GM19351 (cell line): ENCODE measurements around the gene RIOX2.
"Not testable (repeated sequence)": the region's sequence is repeated elsewhere in the genome, so short reads cannot be mapped to it uniquely, and the experiment has no call there.

ENCODE experiments used
- ATAC-seq: cut with Tn5 transposase; IDR thresholded peaks from one replicate; pipeline ENCODE4 v1.9.1; 2021; ENCODE audit warnings: mild to moderate bottlenecking, moderate library complexity; ENCODE audit not compliant: unreplicated experiment

Gene RIOX2

DNA sequence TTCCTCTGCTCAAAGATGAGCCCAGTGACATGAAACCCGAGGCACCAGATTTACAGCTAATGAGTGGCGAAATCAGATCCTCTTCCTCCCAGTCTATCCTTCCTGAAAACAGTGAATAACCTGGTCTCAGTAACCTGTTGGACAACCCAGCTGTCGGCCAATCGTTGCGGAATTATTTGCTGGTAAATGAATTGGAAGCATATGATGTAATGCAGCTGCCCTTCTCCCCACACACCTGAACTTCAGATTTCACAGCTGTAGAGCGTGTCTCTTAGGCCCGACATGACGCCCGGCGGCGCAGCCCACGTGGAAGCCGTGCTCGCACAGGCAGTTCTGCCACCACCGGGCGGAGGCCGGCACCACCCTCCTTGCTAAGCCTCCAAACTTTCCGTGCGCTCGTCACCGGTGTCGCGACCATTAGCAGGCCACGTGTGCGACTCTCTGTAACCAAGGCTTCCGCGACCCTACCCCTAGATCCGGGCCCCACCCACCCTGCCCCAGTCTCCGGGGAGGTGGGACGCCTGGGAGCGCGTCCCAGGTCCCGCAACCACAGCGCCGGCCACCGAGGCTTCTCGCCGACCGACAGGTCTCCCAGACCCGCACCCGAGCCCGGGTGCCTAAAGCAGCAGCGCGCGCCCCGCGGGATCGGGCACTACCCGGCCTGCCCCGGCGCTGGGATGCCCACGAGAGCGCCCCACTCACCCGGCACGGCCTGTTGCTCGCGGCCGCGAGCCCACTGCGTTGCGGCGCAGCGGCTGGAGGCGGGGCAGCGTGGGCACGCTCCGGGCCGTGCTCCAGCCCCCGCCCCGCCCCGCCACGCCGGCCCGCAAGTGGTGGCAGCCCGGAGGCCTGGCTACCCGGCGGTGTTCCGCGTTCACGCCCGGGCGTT is at the start of gene RIOX2:
Gene RIOX2, minus strand, starts transcription at position 753 of the 889 bp plus-strand sequence. CDS start 4,838 bp downstream, outside the sequence.
- peak; percentile 83 for ATAC-seq

DNA sequence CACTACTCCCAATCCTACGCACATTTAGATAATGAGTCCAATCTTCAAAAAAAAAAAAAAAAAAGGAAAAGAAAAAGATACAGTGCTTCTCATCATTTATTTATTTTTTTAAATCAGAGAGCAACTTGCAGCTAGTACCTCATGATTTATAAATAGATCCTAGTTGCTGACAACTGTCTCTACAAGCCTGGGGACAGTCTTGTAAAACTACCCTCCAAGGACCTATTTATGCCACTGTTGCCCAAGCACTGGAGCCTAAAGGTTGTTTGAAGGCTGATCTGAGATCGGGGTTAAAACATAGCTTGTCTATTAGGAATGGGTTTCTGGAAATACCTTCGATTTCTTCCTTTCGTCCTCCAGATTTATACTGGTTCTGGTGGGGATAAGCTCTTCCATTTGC is 48.2 kb upstream of the RIOX2 start:
- ATAC-seq, result no peak

DNA sequence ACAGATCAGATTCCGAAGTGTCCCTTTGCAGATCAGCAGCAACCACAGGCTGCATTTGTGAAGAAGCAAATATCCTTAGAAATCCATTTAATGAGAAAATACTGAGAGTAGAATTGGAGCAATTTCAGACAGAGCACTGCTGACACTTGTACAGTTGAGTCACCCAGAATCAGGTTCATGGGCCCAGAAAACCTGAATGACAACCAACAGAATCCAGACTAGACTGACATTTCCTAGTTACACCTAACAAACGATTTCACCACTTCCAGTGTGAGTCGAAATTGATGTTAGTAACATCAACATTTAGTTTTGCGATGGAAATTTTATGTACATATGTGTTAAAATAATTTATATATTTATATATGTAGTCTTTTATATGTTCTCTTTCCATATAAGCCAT is 46.1 kb upstream of the RIOX2 start:
- no peak for ATAC-seq

DNA sequence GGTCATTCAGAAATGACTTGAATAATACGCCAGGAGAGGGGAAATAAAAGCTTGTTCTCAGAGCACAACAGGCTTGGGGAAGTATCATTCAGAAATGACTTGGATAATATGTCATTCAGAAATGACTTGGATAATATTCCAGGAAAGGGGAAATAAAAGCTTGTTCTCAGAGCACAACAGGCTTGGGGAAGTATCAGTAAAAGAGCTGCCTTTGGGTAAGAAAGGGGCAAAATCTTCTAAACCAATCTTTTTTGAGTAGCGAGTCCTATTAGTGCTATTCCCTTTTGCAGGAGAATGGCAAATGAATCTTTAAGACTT is 42.0 kb upstream of the RIOX2 start:
- no peak for ATAC-seq

DNA sequence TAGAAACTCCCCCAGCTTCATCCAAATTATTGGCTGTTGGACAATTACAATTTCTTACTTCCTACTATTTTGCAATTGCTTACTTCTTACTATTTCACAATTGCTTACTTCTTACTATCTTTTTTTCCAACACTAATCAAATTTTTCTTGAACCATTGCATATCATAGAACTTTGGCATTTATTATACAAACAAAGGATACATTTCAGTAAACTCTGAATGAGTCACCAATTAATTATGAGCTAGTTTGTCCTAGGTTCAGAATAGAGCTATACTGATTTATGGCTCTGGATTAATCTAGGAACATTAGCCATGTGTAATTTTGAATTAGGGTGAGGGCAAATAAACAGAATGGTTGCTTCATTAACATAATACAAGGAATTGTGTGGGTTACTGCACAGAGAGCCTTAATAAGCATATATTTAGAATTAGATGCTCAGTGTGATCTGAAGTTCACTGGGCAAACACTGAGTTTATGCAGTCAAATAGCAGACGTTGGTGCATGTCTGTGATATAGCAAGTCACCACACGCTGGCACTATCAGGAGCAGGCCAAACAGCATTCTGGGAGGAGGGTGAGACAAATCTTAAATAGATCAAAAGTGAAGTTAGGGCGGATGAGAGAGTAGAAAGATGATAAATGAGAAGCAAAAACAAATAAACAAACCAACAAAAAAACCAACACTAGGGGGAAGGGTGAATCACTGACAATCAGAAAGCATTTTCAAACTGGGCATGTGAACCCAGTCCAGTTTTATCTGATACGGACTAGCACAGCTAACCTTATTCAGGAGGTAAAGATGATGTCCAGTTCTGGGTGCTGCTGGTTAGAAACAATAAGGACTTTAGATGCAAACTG is 41.4 kb upstream of the RIOX2 start:
- no peak for ATAC-seq

DNA sequence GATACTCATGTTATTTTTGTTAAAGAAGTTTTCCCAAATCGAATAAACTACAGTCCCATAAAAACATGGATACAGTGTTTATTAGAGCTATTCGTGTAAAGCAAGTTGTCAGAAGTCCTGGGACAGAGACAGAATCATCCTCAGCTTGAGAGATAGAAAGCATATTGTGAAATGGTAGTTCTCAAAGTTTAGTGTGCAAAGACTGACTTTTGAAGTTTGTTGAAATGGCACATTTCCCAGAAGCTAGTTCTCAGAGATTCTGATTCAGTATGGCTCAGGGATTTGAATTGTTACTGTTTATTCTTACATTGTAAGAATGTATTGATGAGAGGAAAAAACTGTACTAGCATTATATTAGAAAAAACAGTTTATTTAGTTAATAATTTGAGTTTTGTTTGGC is 40.7 kb upstream of the RIOX2 start:
- no peak for ATAC-seq

DNA sequence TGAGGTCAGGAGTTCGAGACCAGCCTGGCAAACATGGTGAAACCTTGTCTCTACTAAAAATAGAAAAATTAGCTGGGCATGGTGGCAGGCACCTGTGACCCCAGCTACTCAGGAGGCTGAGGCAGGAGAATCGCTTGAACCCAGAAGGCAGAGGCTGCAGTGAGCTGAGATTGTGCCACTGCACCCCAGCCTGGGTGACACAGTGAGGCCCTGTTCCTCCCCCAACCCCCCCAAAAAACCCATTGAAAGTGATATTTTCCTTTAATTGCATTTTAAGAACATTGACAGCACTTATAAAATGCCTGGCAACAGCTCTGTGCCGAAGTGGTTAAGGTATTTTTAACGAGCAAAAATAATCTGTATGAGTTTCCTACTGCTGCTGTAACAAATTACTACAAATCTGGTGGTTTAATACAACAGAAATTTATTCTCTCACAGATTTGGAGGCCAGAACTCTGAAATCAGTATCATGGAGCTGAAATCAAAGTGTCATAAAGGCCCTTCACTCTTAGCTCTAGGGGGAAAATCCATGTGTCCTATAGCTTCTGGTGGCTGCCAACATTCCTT is 38.7 kb upstream of the RIOX2 start:
- not testable (repeated sequence) for ATAC-seq

DNA sequence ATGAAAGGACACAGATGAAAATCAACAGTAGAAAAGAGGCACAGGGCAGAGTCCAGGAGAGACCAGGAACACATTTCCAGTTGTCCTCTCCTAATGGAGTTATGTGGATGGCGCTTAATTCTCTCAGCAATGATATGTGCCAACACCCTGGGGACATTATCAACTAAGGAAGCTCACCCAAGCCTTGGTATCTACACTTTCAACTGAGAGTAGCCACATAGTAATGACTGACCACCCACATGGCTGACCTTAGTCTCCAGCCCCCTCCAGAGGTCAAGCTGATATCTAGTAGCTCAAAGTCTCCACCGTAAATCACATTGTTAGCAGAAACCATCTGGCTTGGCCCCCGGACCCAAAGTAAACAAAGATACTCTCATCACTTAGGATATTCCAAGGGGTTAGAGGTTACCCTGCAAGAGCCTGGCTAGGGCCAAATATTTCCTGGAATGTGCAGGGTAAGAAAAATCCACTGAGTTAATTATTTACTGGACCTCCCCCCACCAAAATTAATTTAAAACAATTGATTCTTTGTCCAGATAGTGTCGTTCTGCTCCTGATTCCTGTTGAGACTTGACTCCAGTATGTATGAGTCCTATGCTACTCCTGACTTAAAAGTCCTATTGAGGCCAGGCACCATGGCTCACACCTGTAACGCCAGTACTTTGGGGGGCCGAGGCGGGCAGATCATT is 38.1 kb upstream of the RIOX2 start:
- no peak for ATAC-seq

DNA sequence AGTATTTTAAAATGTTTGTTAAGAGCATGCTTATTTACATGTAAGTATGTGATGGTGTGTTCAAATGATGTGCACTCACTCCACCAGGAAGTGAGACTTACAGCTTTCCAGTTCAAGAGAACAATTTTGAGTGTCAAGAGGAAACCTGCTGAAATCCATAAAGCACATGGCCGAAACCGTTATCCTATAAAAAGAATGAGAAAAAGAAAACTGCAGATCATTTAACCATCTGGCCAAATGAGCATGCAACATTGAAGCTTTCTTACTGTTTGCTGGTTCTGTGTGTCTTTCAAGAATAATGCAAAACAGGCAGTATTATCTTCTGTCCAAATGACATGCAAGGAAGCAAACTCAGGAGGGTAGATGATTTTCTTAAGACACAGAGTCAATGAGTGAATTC is 36.6 kb upstream of the RIOX2 start:
- peak; percentile 79 for ATAC-seq

DNA sequence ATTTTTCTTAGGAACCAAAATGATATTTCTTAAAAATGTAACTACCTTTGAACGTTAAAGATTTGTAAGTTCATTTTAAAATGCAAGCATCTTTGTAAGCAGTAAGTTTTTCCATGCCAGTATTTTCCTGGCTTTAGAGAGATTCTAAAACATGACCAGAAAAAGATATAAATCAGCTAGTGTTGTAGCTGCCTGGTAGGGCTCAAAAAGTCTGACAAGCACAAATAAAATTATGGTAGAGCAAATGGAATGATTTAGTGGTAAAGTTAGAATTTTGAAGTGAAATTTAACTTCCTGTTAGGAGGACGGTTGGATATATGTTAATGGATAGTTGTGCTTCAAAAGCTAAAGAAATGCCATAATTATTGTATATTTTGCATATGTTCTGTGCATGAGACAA is 33.2 kb upstream of the RIOX2 start:
- no peak for ATAC-seq

DNA sequence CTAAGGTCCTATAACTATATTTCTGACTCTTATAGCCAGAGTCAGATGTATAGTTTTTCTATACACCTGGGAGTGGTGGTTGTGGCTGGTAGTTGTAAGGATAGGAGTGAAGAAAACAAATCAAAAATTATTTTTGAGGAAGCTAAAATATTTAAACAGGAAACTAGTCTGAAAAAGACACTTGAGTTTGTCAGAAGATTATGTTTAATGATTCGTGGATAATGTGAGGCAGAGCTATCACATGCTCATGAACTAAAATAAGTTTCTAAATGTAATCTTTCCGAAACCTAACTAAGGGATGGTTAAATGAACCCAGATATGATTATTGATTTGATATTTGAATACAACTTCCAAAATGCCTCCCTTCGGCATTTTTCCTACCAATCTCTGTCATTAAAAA is 32.5 kb upstream of the RIOX2 start:
- no peak for ATAC-seq

DNA sequence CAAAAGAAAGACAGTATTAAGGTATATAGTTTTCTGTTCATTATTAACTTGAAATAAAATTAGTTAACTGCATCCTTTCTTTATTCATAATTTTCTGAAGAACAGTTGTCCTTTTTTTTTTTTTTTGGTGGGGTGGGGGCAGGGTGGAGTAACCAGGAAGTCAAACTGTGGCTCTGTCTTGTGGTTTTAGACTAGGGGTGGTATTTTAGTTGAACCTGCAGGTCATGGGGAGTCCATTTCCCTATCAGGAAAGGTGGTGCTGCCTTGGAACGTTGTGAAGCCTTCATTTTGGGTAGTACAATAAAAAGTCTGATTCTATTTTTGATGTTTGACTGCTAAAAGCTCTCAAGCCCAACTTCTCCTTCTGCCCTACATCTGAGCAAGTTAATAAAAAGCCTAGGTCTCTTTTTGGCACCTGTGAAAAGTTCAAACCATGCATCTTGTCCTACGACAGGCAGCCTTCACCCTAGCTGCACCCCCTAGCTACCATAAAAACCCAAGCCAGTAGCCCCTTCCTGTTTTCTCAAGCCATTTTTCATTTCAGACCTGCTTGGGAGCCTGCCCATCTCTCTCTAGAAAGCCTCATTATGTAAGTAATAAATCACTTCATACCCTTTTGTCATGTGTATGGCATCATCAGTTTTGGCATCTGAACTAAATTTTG is 31.2 kb upstream of the RIOX2 start:
- peak; percentile 84 for ATAC-seq

DNA sequence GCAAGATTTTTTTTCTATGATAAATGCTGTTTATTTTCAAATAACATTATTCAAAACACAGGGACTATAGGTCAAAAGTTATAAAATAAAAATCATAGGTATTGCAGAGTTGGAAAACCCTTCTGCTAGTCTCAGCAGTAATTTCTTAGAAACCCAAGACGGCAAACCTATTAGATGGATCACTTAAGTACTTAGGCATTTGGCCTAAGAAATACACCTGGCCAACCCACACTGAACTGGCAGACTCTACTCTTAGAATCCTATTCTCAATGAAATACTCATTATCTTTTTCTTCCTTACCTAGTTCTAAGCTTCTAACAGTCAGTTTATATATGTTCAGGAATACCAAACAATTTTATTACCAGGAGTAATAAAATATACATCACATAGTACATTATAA is 30.5 kb upstream of the RIOX2 start:
- ATAC-seq, result no peak

DNA sequence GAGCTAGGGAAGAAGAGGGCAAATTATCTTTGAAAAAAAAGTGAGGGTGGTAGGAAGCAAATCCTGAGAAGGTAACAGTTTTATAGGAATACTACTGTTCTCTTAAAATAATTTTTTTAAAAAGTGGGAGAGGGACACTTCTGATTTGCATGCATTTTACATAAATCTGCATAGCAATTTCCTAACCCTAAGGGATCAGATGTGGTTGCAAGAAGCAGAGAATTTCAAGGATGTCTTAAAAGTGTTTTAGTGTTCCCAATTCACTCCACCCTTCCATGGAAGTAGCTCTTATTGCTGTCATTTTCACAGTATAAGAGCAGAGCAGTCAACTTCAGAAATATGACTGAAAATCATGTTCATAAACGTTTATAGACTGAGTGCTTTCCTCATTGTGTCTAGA is 27.8 kb upstream of the RIOX2 start:
- no peak for ATAC-seq

DNA sequence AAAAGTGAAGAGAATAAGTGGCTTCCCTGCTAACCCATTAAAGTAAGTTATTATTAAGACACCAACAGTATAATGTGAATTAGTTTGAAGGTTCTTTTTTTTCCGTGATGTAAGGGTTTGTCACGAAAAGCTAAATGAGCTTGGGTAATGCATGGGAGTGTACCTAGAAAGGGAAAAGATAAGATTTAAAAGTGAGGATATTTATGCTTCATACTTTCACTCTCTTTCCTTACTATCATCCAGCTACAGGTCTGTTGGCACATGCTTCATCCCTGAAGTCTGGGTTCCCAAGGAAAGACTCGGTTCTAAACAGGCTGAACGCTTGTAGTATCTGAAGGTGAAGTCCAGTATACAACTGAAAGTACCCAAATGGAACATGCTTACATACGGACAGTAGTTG is 26.9 kb upstream of the RIOX2 start:
- no peak for ATAC-seq

DNA sequence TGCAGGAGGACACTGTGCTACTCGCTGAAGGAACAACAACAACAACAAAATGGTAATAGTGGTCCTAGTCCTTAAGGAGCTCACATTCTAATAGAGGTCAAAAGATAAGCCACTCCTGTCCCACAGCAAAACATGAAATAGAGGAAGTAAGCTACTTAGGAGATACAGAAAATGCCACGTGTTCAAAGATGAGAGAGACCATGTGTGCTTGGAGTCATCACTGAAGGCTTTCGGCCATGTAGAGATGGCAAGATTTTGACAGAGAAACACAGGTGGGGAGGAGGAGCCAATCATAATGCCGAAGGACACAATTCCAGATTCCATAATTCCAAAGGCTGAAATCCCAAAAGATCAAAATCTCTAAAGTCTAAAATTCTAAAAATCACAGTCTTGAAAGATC is 24.8 kb upstream of the RIOX2 start:
- ATAC-seq, result no peak

DNA sequence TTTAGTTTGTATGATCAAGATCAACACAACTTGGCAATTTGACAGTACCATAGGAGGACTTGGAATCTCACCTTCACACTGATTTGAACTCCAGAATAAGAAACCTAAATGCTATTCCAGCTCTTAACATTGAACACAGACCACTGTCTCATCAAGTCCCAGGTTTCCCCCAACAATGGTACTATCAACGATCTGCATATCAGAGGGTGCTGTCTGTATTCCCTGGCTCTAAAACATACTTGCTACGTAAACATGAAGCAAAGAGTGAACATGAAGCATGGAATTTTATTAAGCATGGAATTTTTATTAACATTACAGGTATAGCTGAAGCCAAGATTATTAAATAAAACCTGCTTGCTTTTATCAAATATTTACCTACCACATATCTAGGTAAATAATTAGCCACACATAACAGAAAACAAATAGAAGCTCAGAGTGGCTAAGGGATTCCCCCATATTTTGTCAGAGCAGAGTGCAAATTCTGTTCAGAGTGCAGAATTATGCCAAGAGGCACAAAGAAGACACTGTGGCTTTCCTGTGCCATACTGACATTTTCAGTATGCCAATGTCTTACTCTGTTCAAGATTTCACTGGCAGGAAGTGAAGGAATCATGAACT is 22.2 kb upstream of the RIOX2 start:
- ATAC-seq, result no peak

DNA sequence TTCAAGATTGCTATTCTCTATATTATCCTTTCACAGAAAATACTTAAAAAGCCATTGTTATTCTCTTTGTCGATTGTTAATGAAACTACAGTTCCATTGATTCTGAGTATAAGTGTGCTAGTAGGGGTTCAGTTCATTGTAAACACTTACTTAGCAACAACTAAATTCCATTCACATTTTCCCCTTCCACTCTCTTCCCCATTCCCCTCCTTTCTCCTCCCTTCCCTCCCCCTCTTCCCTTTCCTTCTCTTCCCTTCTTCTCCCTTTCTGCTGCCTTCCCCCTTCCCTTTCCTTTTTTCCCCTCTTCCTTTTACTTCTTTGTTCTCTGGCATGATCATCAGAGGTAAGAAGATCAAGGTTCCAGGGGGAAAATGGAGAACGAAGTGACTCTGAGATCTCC is 21.3 kb upstream of the RIOX2 start:
- ATAC-seq, result no peak

DNA sequence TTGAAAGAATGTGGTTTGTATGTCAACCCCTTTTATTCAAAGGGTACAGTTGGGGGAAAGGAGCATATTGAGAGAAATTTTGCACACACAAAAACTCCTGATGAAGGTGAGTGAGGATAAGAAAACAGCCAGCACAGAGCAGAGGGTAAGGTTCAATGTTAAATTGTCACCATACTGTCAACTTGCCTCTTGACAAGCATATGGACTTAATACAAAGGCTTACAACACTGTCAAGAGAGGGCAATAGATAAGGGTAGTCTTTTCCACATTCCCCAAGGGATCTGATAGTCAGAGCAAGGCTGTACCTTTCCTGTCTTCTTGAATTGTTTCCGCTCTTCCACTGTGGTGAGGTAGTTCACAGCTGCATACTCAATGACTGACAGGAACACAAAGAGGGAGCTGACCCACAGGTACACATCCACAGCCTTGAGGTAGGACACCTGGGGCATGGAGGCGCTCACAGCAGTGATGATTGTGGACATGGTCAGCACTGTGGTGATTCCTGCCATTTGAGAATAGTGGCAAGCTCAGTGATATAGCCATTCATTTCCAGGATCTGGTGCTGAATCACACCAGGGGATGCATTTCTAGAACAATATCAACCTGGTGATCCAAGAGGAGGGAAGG is 20.4 kb upstream of the RIOX2 start:
- ATAC-seq, result no peak

DNA sequence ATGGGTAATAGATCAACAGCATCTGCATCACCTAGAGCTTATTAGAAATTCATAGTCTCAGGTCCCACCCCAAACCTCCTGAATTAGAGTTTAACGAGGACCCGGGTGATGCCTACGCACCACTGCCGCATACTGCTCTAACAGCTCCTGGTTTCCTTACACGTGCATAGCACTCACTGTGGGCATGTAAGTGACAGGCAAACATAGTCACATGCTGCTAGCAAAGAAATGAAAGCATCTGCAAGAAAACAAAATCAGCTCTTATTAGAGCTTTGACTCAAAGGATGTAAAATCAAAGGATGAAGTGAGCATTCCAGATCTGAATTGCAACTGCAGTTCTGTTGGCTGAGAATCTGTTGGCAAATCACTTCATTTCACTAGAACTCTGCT is 19.1 kb upstream of the RIOX2 start:
- no peak for ATAC-seq
